GM23338 (cell line): ENCODE results near the gene DFFB. TPM values are rescaled to one million over a fixed set of nuclear protein-coding genes. Genes with fewer than 3 reads are reported as not detected.

ENCODE experiments used
- ATAC-seq: fragments of 200-7000 bp; cut with Tn5 transposase; 3 replicates; pipeline ENCODE4 v1.9.1; 2020
- DNase-seq: peaks from one replicate; pipeline ENCODE4 v3.0.0-alpha.2; 2015; ENCODE audit warnings: low spot score
- H2AFZ ChIP-seq: fragments of 200-600 bp; sonication (generic); 2 replicates; pipeline ENCODE4 v1.8.0; 2016; ENCODE audit warnings: antibody characterized with exemption, mild to moderate bottlenecking, moderate library complexity
- H3F3A ChIP-seq: fragments of 200-600 bp; sonication (generic); replicated peaks from 2 replicates; pipeline ENCODE4 v1.8.0; 2017; ENCODE audit warnings: antibody characterized with exemption, mixed run types, low read depth
- H3K27ac ChIP-seq: fragments of 200-600 bp; sonication (generic); 2 replicates; pipeline ENCODE4 v1.6.1; 2016; ENCODE audit warnings: low read depth
- H3K27me3 ChIP-seq: fragments of 200-600 bp; sonication (generic); 2 replicates; pipeline ENCODE4 v1.8.0; 2016; ENCODE audit warnings: mild to moderate bottlenecking, mixed run types, moderate library complexity; ENCODE audit not compliant: insufficient read depth
- H3K36me3 ChIP-seq: fragments of 200-600 bp; sonication (generic); 2 replicates; pipeline ENCODE4 v1.8.0; 2016; ENCODE audit warnings: mild to moderate bottlenecking; ENCODE audit not compliant: insufficient read depth
- H3K4me1 ChIP-seq: fragments of 200-600 bp; sonication (generic); 2 replicates; pipeline ENCODE4 v1.8.0; 2016; ENCODE audit warnings: mild to moderate bottlenecking, moderate library complexity; ENCODE audit not compliant: insufficient read depth
- H3K4me2 ChIP-seq: fragments of 200-600 bp; sonication (generic); 2 replicates; pipeline ENCODE4 v1.7.1; 2017; ENCODE audit warnings: mixed run types
- H3K4me3 ChIP-seq: fragments of 200-600 bp; sonication (generic); 2 replicates; pipeline ENCODE4 v1.6.1; 2016; ENCODE audit warnings: mixed run types
- H3K79me2 ChIP-seq: fragments of 200-600 bp; sonication (generic); replicated peaks from 2 replicates; pipeline ENCODE4 v1.8.0; 2017; ENCODE audit warnings: mild to moderate bottlenecking; ENCODE audit not compliant: insufficient read depth
- H3K9me2 ChIP-seq: fragments of 200-600 bp; sonication (generic); 2 replicates; pipeline ENCODE4 v1.8.0; 2017; ENCODE audit not compliant: insufficient read depth
- H4K20me1 ChIP-seq: fragments of 200-600 bp; sonication (generic); replicated peaks from 2 replicates; pipeline ENCODE4 v1.8.0; 2017; ENCODE audit warnings: mild to moderate bottlenecking; ENCODE audit not compliant: insufficient read depth
- H3K27ac Mint-ChIP-seq: 2 replicates; pipeline ENCODE4 v1.8.0; 2020; ENCODE audit warnings: inconsistent platforms, mild to moderate bottlenecking, moderate library complexity, mixed read lengths
- H3K27me3 Mint-ChIP-seq: 3 replicates; pipeline ENCODE4 v1.8.0; 2022; ENCODE audit warnings: low read depth, mild to moderate bottlenecking, moderate library complexity, mixed read lengths, inconsistent platforms; ENCODE audit not compliant: insufficient read depth, poor library complexity
- H3K36me3 Mint-ChIP-seq: 3 replicates; pipeline ENCODE4 v1.8.0; 2021; ENCODE audit warnings: low read depth, mild to moderate bottlenecking, inconsistent platforms, moderate library complexity, mixed read lengths
- H3K4me1 Mint-ChIP-seq: 3 replicates; pipeline ENCODE4 v1.8.0; 2020; ENCODE audit warnings: mild to moderate bottlenecking, inconsistent platforms, mixed read lengths
- H3K4me3 Mint-ChIP-seq: 3 replicates; pipeline ENCODE4 v1.8.0; 2021; ENCODE audit warnings: moderate library complexity, mild to moderate bottlenecking, inconsistent platforms, mixed read lengths
- H3K9me3 Mint-ChIP-seq: 3 replicates; pipeline ENCODE4 v1.8.0; 2020; ENCODE audit warnings: moderate library complexity, mild to moderate bottlenecking, inconsistent platforms, mixed read lengths
- CREB1 ChIP-seq: fragments of 250-450 bp; sonication (Bioruptor Pico); IDR thresholded peaks from 2 replicates; pipeline ENCODE4 v1.5.0; 2020; ENCODE audit warnings: low read depth, mild to moderate bottlenecking, moderate library complexity
- EZH2 ChIP-seq: fragments of 200-600 bp; sonication (generic); IDR thresholded peaks from one replicate; pipeline ENCODE4 v1.8.0; 2017; ENCODE audit warnings: antibody characterized with exemption, mild to moderate bottlenecking, low read depth; ENCODE audit not compliant: unreplicated experiment
- EZH2phosphoT487 ChIP-seq: fragments of 200-600 bp; sonication (generic); IDR thresholded peaks from one replicate; pipeline ENCODE4 v1.8.1; 2018; ENCODE audit warnings: antibody characterized with exemption; ENCODE audit not compliant: unreplicated experiment
- JUNB ChIP-seq: IDR thresholded peaks from one replicate; pipeline ENCODE4 v1.6.1; 2016; ENCODE audit warnings: antibody characterized with exemption; ENCODE audit not compliant: unreplicated experiment
- NANOG ChIP-seq: IDR thresholded peaks from 2 replicates; pipeline ENCODE4 v1.6.1; 2016; ENCODE audit warnings: antibody characterized with exemption, borderline replicate concordance
- POLR2AphosphoS5 ChIP-seq: IDR thresholded peaks from 2 replicates; pipeline ENCODE4 v1.6.1; 2016; ENCODE audit warnings: antibody characterized with exemption, low read depth
- REST ChIP-seq: IDR thresholded peaks from one replicate; pipeline ENCODE4 v1.6.1; 2018; ENCODE audit warnings: antibody characterized with exemption; ENCODE audit not compliant: unreplicated experiment
- STAT1 ChIP-seq: IDR thresholded peaks from one replicate; pipeline ENCODE4 v1.6.1; 2016; ENCODE audit warnings: antibody characterized with exemption; ENCODE audit not compliant: unreplicated experiment
- ZNF114 ChIP-seq: fragments of 250-450 bp; sonication (Bioruptor Pico); IDR thresholded peaks from 2 replicates; pipeline ENCODE4 v1.5.0; 2020; ENCODE audit warnings: mild to moderate bottlenecking, moderate library complexity
- ZNF331 ChIP-seq: fragments of 250-450 bp; sonication (Bioruptor Pico); IDR thresholded peaks from 2 replicates; pipeline ENCODE4 v1.5.0; 2020; ENCODE audit warnings: low read depth, mild to moderate bottlenecking, moderate library complexity
- polyA plus RNA-seq: library from polyadenylated mRNA; unstranded; fragments of >200 nt; fragmentation: Nextera tagmentation; extraction: Ambion mirVana; gene quantifications from 2 replicates; pipeline ENCODE4 v1.2.1, GENCODE V29; 2016
- total RNA-seq: library from RNA; depleted of rRNA; stranded (reverse); fragments of >200 nt; shearing (Covaris generic); gene quantifications from 2 replicates; pipeline ENCODE4 v1.2.3, GENCODE V29; 2014
- TF ChIP-seq, protein P1 (sequence below): IDR thresholded peaks from 2 replicates; pipeline ENCODE4 v1.6.1; 2016; ENCODE audit warnings: antibody characterized with exemption
- TF ChIP-seq, protein P2 (sequence below): fragments of 250-450 bp; sonication (Bioruptor Pico); IDR thresholded peaks from 2 replicates; pipeline ENCODE4 v1.5.0; 2020; ENCODE audit warnings: mild to moderate bottlenecking, moderate library complexity
- TF ChIP-seq, protein P3 (sequence below), 2 experiments: fragments of 200-600 bp in 1 of 2; sonication (generic) in 1 of 2; conservative IDR thresholded peaks; 2 replicates each; pipeline versions ENCODE4 v1.5.1 to v1.6.1; 2016 to 2017; ENCODE audit warnings: antibody characterized with exemption in 2 of 2, low read depth in 2 of 2, mild to moderate bottlenecking in 2 of 2, moderate library complexity in 1 of 2

DFFB gene
- total and polyA plus RNA-seq, 2 experiments from 2014 or later = 6.5 to 18.1 TPM

DNA sequence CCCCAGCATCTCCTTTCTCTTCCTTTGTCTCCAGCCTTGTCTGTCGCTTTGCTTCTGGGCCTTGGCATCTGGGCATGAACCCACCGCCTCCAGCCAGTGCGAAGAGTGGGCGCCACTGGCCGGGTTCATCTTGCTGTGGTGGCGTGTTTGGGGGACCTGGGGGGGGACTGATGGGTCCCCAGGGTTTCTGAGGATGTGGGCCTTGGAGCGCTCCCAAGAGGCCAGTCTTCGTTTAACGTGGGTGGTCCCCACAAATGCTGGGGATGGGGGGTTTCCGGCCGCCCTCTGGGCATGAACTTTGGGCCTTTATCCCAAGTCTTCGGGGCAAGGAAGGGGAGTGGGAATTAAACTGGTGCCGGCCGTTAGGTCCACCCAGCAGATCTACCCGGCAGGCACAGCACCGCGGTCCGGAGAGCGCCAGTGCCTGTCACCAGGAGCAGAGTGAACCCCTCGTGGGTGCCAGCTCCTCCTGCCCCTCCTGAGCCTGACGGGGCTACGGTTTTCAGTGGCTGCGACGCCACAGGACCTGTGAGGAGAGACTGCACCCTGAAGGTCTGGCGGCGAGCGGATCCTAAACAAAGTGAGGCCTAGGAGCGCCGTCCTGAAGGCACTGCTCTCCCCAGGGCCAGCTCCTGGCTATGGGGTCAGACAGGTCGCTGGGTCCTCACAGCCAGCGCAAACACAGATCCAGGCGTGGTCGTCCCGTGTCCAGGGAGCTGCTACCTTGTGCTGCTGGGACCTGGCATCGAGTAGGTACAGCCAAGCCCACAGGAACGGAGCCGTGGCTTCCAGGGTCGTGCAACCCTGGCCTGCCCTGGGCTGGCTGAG lies 54.9 kb downstream of the DFFB start:
- TF ChIP-seq, protein P1, sequence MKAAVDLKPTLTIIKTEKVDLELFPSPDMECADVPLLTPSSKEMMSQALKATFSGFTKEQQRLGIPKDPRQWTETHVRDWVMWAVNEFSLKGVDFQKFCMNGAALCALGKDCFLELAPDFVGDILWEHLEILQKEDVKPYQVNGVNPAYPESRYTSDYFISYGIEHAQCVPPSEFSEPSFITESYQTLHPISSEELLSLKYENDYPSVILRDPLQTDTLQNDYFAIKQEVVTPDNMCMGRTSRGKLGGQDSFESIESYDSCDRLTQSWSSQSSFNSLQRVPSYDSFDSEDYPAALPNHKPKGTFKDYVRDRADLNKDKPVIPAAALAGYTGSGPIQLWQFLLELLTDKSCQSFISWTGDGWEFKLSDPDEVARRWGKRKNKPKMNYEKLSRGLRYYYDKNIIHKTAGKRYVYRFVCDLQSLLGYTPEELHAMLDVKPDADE = no peak
- TF ChIP-seq EZH2 = no peak
- no peak for TF ChIP-seq CREB1 (CRISPR knock-in tag)
- no peak for TF ChIP-seq JUNB
- TF ChIP-seq ZNF331 (CRISPR knock-in tag) = no peak
- TF ChIP-seq EZH2phosphoT487 = no peak
- TF ChIP-seq POLR2AphosphoS5 = no peak
- TF ChIP-seq, protein P2, sequence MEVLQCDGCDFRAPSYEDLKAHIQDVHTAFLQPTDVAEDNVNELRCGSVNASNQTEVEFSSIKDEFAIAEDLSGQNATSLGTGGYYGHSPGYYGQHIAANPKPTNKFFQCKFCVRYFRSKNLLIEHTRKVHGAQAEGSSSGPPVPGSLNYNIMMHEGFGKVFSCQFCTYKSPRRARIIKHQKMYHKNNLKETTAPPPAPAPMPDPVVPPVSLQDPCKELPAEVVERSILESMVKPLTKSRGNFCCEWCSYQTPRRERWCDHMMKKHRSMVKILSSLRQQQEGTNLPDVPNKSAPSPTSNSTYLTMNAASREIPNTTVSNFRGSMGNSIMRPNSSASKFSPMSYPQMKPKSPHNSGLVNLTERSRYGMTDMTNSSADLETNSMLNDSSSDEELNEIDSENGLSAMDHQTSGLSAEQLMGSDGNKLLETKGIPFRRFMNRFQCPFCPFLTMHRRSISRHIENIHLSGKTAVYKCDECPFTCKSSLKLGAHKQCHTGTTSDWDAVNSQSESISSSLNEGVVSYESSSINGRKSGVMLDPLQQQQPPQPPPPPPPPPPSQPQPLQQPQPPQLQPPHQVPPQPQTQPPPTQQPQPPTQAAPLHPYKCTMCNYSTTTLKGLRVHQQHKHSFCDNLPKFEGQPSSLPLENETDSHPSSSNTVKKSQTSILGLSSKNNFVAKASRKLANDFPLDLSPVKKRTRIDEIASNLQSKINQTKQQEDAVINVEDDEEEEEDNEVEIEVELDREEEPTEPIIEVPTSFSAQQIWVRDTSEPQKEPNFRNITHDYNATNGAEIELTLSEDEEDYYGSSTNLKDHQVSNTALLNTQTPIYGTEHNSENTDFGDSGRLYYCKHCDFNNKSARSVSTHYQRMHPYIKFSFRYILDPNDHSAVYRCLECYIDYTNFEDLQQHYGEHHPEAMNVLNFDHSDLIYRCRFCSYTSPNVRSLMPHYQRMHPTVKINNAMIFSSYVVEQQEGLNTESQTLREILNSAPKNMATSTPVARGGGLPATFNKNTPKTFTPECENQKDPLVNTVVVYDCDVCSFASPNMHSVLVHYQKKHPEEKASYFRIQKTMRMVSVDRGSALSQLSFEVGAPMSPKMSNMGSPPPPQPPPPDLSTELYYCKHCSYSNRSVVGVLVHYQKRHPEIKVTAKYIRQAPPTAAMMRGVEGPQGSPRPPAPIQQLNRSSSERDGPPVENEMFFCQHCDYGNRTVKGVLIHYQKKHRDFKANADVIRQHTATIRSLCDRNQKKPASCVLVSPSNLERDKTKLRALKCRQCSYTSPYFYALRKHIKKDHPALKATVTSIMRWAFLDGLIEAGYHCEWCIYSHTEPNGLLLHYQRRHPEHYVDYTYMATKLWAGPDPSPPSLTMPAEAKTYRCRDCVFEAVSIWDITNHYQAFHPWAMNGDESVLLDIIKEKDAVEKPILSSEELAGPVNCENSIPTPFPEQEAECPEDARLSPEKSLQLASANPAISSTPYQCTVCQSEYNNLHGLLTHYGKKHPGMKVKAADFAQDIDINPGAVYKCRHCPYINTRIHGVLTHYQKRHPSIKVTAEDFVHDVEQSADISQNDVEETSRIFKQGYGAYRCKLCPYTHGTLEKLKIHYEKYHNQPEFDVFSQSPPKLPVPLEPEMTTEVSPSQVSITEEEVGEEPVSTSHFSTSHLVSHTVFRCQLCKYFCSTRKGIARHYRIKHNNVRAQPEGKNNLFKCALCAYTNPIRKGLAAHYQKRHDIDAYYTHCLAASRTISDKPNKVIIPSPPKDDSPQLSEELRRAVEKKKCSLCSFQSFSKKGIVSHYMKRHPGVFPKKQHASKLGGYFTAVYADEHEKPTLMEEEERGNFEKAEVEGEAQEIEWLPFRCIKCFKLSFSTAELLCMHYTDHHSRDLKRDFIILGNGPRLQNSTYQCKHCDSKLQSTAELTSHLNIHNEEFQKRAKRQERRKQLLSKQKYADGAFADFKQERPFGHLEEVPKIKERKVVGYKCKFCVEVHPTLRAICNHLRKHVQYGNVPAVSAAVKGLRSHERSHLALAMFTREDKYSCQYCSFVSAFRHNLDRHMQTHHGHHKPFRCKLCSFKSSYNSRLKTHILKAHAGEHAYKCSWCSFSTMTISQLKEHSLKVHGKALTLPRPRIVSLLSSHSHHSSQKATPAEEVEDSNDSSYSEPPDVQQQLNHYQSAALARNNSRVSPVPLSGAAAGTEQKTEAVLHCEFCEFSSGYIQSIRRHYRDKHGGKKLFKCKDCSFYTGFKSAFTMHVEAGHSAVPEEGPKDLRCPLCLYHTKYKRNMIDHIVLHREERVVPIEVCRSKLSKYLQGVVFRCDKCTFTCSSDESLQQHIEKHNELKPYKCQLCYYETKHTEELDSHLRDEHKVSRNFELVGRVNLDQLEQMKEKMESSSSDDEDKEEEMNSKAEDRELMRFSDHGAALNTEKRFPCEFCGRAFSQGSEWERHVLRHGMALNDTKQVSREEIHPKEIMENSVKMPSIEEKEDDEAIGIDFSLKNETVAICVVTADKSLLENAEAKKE (CRISPR knock-in tag) = no peak
- TF ChIP-seq ZNF114 (CRISPR knock-in tag) = no peak
- TF ChIP-seq, protein P3, sequence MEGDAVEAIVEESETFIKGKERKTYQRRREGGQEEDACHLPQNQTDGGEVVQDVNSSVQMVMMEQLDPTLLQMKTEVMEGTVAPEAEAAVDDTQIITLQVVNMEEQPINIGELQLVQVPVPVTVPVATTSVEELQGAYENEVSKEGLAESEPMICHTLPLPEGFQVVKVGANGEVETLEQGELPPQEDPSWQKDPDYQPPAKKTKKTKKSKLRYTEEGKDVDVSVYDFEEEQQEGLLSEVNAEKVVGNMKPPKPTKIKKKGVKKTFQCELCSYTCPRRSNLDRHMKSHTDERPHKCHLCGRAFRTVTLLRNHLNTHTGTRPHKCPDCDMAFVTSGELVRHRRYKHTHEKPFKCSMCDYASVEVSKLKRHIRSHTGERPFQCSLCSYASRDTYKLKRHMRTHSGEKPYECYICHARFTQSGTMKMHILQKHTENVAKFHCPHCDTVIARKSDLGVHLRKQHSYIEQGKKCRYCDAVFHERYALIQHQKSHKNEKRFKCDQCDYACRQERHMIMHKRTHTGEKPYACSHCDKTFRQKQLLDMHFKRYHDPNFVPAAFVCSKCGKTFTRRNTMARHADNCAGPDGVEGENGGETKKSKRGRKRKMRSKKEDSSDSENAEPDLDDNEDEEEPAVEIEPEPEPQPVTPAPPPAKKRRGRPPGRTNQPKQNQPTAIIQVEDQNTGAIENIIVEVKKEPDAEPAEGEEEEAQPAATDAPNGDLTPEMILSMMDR (conservative IDR thresholded peaks at IDR 0.05; ENCODE audit: low read depth in 2 of 2) = no peak
- no peak for TF ChIP-seq STAT1
- no peak for TF ChIP-seq REST
- TF ChIP-seq NANOG = no peak
- Histone ChIP-seq H3K36me3 (no peaks in the 10 kb centered on the region), H3K79me2 (no peaks in the 10 kb centered on the region), H4K20me1 (no peaks in the 10 kb centered on the region), H3F3A (no peaks in the 10 kb centered on the region), H3K4me2 (no peak overlapping the region), H3K27me3 (no peaks in the 10 kb centered on the region), H3K9me2 (no peaks in the 10 kb centered on the region), H2AFZ (no peak overlapping the region), H3K4me3 (no peak overlapping the region), H3K27ac (no peak overlapping the region), H3K4me1 (no peaks in the 10 kb centered on the region)
- DNase-seq (no peak), ATAC-seq (no peak)
- H3K9me3 Mint-ChIP-seq = peaks cover 16% of the 10 kb centered on the region
- peaks cover 3% of the 10 kb centered on the region; the same call in 2 of the 3 replicates for H3K36me3 Mint-ChIP-seq
- no peak overlapping the region for H3K27ac Mint-ChIP-seq
- H3K4me1 Mint-ChIP-seq = peaks cover 9% of the 10 kb centered on the region; the same call in 2 of the 3 replicates
- no peak overlapping the region for H3K4me3 Mint-ChIP-seq
- peaks cover 8% of the 10 kb centered on the region for H3K27me3 Mint-ChIP-seq
